Fibroblast of upper back skin (primary cell): Measurements from ENCODE around the gene CACNA1S.
A peak's percentile ranks its signal among the peaks of the same experiment; 100 is the strongest.

ENCODE experiments used
- DNase-seq: peaks from one replicate; pipeline ENCODE4 v3.0.0-alpha.2; 2013

The CACNA1S gene

GRCh38 chr1:201061049-201061448 lies 51.2 kb downstream of the CACNA1S start:
- DNase-seq, result no peak

DNA sequence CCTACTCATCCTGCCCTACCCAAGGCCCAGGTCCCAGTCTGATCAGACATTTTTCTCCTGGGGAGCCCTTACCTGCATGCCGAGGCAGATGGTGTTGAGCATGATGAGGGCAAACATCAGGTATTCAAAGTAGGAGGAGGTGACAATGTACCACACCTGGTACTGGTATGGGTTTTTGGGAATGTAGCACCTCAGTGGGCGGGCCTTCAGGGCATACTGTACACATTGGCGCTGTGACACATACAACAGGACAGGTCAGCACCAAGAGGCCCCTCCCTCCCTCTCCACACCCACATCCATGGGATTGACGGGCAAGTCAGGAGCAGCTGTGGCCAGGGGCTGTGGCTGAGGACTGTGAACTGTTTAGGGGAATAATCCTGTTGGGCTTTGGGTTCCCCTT lies 51.6 kb downstream of the CACNA1S start:
- DNase-seq, result no peak

GRCh38 chr1:201059871-201060555 lies 52.2 kb downstream of the CACNA1S start:
- DNase-seq, result no peak

GRCh38 chr1:201059401-201059800 lies 52.8 kb downstream of the CACNA1S start:
- DNase-seq, result no peak

- DNase-seq, result no peak
These were observed 58.1 kb downstream of the CACNA1S start for GRCh38 chr1:201054091-201054543.

GRCh38 chr1:201053155-201053860 lies 58.9 kb downstream of the CACNA1S start:
- DNase-seq, result no peak

DNA sequence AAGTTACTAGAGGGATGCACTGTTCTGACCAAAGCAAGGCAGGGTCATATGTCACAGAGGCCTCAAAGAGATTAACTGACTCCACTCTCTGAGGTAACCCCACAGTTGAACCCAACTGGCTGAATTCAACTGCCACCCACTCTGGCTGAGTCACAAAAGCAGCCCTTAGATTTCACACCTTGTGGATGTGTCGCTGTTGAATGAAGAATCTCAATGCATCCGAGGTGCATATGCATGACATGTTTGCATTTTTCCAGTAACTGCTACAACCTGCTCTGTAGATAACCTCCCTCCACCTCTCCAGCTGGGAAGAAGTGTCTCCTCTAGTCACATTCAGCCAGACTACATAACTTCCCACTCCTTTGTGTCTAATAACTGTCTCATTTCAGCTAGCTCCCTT lies 60.8 kb downstream of the CACNA1S start:
- DNase-seq, result no peak

DNA sequence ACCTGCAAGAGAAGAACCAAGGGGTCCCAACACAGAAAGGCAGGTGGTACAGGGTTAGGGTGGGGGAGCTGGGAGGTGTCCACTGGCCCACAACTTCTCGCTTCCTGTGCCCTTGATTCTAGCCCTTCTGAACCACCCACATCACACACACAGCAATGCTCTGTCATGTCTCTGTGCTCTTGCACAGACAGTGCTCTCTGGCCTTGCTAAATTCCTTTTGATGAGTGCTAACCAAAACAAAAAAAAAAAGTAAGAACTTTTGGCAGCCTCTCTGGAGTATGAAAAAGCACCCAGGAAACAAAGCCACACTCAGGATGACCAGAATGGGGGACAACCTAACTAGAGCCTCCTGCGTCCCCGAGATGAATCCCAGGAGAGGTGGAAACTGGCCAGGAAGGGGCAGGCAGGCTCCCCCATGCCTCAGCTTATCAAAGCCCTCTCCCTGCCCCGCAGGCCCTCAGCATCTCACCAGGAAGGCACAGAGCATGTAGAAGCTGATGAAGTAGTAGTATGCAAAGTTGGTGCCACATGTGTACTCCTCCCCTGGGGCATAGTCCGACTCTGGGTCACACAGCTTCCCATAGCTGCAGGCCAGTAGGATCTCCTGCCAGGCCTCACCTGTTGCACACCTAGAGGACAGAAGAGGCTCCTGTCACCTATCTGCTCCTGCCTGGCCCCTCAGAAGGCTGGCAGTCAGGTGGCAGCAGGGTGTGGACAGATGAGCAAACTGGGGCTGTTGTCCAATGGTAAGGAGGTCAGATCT lies 61.5 kb downstream of the CACNA1S start:
- peak; percentile 22 for DNase-seq

DNA sequence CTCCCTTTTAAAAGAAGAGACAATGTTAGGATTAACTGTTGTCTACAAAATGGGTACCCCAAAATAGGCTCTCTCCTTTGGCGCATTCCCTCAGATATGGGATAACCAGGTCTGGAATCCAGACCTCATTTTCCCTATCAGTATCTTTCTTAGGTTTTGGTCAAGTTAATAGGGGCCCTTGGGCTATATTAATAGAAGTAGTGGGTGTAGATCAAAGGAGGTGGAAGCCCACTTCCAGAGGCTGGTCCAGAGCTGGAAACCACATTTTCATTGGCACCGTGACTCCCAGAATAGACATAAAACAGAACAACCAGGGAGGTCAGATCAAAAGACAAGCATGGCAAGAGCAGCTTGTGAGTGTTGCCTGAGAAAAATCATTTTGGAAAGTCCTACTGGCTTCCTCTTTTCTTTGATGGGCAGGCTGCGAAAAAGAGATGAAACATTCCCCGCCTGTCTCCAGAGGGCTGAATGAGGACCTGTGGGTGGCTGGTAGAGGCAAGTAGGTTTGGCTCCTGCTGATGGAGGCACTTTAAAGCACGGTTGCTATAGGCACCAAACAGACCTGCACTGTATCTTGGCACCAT lies 62.9 kb downstream of the CACNA1S start:
- no peak for DNase-seq

- no peak for DNase-seq
These were observed 63.7 kb downstream of the CACNA1S start for GRCh38 chr1:201048521-201048920.

- DNase-seq, result no peak
These were observed 68.1 kb downstream of the CACNA1S start for GRCh38 chr1:201044119-201044518.

DNA sequence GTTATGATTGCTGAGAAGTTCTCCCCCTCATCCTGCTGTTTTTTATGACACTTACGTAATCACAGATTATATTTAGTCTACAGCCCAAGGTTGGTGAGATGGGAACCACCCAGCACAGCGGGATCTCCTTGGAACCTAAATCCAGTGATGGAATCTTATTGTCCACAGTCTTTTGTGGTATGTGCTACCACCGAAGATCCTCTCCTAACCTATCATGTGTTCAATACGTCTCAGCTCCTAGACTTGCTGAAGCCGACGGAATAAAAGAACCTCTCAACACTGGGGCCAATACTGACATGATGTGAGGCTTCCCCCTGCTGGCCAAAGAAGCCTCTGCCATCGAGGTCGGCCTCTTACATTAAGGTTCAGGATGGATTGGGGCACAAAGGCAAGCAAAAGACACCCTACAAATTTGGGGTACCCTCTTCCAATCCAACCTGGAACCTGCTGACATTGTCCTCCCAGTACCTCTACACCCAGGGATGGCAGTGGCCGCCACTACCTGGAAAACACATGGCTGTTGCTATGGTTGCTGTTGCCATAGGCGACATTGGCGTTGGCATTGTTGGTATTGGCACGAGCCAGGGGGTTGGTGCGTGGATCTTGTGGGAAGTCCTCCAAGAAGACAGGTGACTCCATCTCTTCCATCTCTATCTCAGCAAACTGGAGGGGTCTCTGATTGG lies 69.3 kb downstream of the CACNA1S start:
- peak; percentile 71 for DNase-seq

GRCh38 chr1:201041011-201041410 lies 71.2 kb downstream of the CACNA1S start:
- DNase-seq, result no peak

- DNase-seq, result no peak
These were observed 72.3 kb downstream of the CACNA1S start for GRCh38 chr1:201039876-201040275.

DNA sequence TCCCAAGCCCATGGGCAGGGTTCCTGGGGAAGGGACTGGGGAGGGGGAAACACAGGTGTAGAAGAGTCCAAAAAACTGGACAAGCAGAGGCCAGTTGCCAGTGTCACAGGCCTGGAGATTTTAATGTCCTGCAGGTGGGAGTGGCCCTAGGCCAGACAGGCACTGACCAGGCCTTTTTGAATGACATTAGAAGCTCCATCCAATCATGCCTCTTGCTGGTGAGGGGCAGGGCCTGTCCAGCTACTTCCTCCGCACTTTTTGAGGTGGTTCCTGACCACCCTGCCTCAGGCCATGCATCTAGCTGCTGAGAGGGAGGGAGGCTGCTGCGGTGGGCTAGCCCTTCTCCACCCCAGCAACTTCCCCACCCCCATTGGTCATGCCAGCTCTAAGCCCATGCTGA lies 72.8 kb downstream of the CACNA1S start:
- no peak for DNase-seq

DNA sequence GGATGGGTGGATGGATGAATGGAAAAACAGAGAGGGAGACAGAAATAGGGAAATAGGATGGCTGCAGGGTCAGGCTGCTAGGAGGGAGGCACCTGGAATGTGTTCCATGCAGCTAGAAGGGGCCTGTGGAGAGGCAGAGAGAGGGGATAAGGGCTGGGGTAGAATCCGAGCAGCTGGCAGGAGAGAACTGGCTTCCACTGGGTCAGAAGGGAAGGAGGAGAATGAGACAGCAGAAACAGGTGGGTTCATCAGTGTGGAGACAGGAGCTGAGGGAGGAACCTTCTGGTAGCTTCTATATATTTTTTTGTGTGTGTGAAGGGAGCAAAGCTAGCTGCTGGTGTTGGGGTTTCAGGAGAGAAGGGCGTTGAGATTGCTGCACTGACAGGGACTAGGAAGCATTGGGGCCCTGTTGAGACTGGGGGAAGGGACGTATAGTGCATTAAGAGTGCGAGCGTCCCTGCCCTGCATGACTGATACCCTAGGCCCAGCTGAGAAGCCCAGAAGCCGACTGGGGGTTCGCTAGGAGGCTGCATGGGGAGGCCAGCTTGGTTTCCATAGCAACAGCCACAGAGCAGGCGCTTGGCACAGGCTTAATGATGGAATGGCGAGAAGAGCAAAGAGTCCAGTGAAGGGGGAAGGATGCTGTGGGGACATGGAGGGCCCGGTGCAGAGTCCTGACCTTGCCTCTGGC lies 73.9 kb downstream of the CACNA1S start:
- DNase-seq, result no peak

DNA sequence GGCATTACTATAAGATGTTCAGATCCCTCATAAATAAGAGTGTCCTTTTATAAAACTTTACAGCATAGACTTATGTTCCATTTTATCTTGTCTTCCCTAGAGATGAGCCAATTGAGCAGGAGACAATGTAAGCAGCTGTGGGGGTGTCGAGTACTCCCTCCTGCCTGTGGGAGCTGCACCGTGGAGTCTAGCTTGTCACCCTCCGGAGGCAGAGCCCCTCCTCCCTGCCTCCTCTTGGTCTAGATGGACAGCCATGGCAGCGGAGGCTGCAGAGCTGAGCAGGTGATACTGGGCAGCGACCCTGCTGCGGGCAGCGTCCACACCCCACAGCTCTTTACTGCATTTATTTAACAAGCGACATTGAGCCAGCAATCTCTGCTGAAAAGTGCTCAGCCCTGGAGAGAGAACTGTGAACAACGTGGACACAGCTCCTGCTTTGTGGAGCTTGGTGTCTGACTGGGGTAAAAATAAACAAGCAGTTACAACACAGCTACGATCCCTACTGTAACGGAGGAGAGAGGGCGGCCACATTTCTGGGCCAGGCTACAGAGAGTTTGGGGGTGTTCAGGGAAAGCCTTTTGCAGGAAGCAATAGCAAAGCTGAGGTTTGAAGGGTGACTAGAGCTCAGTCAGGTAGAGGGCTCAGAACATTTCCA lies 75.9 kb downstream of the CACNA1S start:
- no peak for DNase-seq

GRCh38 chr1:201034671-201035070 lies 77.6 kb downstream of the CACNA1S start:
- no peak for DNase-seq

- no peak for DNase-seq
These were observed 79.8 kb downstream of the CACNA1S start for GRCh38 chr1:201032408-201032807.

GRCh38 chr1:201028461-201028889 lies 83.8 kb downstream of the CACNA1S start:
- DNase-seq, result no peak

DNA sequence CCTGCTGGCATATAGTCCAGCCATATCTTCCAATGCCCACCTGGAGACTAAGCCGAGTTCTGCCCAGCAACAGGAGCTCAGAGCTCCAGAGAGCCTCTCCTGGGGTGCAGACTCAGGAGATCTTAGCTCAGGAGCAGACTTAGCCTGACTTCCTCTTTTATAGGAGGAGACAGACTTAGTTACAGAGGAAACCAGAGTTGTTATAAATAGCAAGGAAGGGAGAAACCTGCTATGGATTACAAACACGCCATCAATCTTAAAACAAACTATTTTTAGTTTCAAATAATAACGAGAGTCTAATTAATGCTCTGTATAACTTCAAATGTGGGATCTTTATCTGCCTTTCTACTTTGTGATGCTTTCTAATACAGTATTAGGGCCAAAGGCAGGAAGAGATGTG lies 85.4 kb downstream of the CACNA1S start:
- no peak for DNase-seq

DNA sequence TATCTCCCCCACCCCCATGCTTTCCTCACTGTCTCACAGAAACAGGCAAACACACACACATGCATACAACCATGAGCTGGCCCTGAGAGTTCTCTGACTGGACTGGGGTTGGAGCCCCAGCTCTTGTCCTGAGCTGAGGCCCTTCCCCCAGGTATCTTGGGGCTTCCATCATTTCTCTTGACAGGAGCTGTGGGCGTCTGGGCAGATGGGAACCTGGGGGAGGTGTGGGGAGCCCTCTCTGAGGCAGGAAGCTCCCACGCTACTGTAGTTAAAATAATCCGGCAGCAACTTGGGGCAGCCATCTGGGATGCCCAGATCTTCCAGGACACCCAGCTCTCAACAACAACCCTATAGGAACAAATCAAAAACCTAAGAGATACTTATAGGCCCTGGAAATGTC lies 86.0 kb downstream of the CACNA1S start:
- DNase-seq, result peak; percentile 30
